HG02623 (cell line): ENCODE measurements around the gene CPT1C.

Source experiments
- ATAC-seq: cut with Tn5 transposase; IDR thresholded peaks from one replicate; pipeline ENCODE4 v1.9.1; 2021; ENCODE audit warnings: moderate library complexity; ENCODE audit not compliant: unreplicated experiment

CPT1C gene

GRCh38 chr19:49680421-49681351, 10.2 kb upstream of the CPT1C start:
- ATAC-seq: no peak

GRCh38 chr19:49681830-49682229, 9.1 kb upstream of the CPT1C start:
- no peak for ATAC-seq

DNA sequence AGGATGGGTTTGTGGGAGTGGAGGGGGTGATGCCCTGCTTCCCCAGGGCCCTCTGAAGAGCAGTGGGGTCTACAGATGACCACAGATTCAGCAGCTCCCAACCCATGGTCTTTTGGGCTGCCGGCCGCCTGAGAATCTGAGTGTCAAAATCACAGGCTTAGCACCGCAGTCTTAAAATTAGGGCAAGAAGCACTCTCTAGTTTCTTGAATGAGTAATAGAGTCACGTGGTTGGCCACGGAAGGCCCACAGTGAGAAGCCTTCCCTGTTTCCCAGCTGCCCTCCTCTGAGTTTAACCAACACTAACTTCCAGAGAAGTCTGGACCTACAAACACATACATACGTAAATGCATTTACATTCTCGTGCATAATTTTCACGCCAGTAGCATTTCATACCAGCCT, 8.6 kb upstream of the CPT1C start:
- ATAC-seq: no peak

DNA sequence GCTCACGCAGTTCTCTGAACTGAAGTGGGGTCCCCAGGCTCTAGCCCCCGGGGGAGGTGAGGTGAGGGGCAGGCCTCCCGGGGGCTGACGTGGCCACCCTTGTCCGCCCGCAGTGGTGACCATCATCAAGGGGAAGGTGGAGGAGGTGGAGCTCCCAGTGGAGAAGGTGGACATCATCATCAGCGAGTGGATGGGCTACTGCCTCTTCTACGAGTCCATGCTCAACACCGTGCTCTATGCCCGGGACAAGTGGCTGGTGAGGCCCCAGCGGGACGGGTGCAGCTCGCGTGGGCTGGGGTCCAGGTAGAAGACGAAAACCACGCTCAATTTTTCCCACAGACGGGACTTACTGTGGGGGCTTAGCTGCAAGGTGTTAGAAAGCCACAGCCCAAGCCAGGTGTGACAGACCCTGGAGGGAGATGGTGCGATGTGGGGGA, 7.1 kb upstream of the CPT1C start:
- ATAC-seq: no peak

DNA sequence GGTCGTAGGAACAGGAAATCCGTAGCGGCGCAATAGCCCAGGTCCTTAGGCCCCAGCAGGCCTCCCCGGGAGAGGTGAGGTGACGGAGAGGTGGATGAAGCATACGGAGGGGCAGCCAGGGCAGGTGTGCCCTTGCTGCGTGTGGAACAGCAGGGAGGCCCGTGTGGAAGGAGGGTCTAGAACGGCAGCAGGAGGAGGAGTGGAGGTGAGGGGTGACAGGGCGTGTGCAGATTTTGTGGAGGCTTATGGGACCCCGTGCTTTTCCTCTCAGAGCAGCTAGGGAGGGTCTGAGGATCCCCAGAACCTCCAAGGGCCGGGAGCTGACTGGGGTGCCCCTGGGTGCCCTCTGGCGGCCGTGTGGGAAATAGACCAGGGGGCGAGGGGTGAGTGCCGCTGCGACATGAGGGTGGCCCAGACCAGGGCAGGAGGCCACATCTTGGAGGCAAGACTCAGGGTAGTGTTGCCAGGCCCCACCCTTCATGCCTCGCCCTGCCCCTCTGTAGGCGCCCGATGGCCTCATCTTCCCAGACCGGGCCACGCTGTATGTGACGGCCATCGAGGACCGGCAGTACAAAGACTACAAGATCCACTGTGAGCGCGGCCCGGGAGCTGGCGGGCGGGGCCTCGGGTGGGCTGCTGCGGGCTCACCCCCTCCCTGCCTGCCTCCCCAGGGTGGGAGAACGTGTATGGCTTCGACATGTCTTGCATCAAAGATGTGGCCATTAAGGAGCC, 6.5 kb upstream of the CPT1C start:
- no peak for ATAC-seq

DNA sequence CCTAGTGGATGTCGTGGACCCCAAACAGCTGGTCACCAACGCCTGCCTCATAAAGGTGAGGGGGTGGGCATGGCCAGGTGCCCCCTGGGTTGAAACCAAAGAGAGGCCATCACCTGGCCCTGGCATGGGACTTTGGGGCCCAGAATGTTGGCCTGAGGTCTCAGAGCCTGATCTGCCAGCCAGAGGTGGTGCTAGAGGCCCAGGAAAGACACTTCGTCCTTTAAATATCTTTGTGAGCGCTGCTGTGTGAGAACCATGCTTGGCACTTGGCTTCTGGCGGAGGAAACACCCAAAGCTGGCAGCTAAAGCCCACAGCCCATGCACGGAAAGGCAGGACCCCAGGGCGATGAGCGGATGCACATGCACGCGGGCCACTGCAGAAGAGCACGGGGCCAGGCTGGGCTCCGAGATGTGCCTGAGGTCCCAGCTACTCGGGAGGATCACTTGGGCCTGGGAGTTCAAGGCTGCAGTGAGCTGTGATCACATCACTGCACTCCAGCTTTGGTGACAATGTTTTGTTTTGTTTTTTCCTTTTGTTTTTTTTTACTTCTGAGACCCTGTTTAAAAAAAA, 5.8 kb upstream of the CPT1C start:
- no peak for ATAC-seq

DNA sequence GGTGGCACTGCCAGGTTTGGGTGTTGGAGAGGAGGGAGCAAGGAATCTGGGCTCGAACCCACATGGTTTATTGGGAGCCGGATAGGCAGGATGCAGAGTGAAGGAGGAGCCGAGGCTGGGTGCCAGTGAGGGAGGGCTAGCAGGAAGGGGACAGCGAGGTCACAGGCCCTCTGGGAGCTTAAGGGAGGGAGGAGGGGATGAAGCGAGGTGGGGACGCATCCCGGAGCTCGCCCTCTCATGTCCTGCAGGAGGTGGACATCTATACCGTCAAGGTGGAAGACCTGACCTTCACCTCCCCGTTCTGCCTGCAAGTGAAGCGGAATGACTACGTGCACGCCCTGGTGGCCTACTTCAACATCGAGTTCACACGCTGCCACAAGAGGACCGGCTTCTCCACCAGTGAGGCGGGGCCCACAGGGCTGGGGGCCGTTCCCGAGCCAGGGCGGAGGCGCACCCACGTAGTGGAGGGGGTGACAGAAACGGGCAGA, 5.0 kb upstream of the CPT1C start:
- no peak for ATAC-seq

DNA sequence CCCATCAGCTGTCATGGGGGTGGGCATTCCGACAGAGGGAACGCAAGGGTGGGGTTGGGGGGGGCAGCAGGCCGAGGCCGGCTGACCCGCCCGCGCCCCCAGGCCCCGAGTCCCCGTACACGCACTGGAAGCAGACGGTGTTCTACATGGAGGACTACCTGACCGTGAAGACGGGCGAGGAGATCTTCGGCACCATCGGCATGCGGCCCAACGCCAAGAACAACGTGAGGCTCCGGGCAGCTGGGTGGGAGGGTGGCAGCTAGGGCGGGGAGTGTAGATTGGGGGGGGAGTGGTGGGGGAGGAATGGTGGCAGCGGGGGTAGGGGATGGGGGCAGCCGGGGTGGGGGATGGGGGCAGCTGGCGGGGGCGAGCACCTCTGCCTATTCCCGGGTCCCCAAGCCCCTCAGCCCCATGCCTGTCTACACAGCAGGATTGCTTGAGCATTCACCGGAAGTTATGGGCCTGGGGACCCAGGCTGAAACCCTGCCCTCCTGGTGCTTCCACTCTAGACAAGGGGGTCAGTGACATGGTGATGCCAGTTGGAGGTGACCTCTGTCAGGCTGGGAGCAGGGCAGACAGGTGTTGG, 4.3 kb upstream of the CPT1C start:
- ATAC-seq: no peak

DNA sequence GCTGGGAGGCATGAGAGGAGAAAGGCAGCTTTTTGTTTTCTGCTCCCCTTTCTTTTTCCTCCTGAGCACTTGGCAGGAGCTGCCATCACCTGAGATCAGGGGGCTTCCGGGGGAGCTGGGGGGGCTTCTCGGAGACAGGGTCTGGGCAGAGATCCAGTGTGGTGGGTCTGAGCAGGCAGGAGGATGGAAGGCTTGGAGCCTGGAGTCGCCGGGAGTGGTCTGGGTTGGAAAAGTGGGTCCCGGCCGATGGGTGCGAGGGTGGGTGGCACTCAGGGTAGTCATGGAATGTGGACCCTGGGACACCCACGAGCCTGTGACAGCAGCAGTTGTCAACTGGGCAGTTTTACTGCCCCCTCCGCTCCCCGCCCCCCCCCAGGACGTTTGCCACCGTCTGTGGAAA, 3.8 kb upstream of the CPT1C start:
- ATAC-seq: no peak

DNA sequence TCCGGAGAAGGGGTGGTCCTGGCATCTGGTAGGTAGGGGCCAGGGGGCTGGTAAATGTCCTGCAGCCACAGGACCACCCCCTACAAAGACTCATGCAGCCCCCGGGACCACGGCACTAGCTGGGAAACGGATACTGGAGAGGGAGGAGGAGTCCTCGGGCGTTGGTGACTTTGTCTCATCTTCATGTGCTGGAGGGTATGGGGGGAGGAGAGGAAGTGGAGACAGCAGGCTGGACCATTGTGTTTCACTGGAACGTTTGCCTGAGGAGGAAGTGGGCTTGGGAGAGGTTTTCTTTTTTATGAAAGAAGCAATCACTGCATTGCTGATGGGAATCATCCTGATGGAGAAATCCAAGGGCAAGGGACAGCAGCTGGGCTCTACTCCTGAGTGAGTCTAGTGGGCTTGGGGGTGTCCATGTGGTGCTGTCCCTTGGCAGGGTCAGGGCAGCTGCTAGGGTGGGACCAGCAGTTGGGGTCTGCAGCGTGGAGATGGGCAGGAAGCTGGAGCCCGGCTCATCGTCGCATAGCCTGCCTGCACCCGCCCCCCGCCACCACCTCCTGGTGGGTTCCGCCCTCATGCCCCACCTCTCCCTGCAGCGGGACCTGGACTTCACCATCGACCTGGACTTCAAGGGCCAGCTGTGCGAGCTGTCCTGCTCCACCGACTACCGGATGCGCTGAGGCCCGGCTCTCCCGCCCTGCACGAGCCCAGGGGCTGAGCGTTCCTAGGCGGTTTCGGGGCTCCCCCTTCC, 3.2 kb upstream of the CPT1C start:
- no peak for ATAC-seq

DNA sequence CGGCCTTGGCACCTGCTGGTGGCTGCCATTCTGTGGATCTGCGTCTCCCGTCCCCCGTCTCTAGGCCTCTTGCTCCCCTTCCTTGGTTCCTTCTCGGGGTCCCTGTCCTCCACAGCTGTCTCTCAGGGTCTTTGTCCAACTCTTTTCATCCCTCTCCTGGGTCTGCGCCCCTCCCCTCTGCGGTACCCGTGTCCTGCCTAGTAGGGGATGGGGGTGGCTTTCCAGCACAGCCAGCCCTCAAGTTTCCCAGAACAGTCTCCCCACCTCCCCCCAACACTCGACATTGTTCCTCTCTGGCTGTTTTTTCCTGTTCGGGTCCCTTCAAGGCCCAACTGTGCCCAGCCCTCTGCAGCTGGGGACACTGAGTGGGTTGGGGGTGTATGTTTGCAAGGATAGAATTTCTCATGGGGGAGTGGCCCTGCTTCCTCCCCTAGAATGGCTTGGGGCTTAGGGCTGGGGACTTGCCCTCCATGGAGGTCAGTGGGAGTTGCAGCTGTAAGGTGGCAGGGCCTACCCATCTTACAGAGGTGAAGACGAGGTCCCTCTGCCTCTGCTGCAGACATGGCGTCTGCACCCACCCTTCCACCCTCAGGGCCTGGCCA, 2.3 kb upstream of the CPT1C start:
- no peak for ATAC-seq

- ATAC-seq: no peak
Measured at GRCh38 chr19:49689133-49690078, 1.5 kb upstream of the CPT1C start, which contains the start of gene ADM5. ADM5 (plus strand) TSS chr19:49689594; CDS start chr19:49689838, 244 bp downstream.

DNA sequence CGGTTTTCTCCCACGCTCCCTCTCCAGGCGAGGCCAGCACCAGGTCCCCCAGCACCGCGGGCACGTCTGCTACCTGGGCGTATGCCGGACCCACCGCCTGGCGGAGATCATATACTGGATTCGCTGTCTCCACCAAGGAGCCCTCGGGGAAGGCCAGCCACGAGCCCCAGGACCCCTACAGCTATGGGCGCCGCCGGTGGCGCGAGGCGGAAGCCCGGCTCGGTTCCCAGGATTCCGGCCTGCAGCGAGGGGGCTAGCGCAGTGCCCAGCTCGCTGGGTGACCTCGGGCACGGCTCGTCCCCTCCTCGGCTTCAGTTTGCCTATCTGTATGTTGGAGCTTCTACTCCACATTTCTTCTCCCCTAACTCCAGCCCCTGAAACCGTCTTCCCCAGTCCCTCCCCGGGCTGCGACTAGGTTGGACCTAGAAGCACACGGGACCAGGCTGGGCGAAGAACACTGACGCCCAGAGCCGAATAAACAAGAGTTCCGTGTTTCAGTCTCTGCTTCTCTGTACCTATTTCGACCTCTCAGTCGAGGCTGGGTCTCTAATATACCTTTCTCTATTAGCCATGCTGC, 749 bp upstream of the CPT1C start:
- ATAC-seq: no peak

GRCh38 chr19:49691243-49692146, 579 bp downstream of the CPT1C start:
- ATAC-seq: no peak

DNA sequence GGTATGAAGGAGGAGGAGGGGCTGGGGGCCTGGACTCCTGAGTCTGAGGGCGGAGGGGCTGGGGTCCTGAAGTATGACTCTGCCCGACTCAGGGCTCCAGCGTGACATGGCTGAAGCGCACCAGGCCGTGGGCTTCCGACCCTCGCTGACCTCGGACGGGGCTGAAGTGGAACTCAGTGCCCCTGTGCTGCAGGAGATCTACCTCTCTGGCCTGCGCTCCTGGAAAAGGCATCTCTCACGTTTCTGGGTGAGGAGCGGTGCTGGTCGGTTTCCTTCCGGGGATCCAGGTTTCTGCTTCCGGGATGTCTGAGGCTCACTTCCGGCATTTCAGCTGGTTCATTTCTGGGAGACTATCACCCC, 1.2 kb downstream of the CPT1C start:
- no peak for ATAC-seq

DNA sequence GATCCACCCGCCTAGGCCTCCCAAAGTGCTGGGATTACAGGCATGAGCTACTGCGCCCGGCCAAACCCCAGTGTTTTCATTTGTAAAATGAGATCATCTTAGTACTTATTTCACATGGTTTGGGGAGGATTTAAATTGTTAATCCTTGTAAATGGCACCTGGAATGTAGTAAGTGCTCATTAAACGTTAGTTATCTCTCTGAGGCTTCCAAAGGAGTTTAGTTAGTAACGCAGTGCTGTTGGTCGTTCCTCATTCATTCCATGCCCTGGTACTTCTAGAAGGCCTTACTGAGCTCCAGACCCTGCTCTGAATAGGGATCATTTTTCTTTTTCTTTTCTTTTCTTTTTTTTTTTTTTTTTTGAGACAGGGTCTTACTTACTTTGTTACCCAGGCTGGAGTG, 5.2 kb downstream of the CPT1C start:
- ATAC-seq: no peak

DNA sequence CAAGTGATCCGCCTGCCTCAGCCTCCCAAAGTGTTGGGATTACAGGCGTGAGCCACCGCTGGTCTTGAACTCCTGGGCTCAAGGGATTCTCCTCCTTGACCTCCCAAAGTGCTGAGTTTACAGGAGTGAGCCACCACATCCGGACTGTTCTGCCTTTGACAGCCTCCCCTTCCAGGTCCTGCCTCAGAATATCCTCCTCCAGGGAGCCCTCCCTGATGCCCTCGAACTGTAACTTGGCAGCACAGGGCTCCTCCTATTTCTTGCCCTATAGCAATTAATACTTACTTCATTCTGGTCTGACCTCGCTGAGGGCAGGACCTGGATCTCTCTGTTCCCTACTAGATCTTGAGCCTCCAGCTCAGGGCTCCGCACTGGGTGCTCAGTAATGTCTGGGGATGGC, 5.9 kb downstream of the CPT1C start:
- no peak for ATAC-seq

- no peak for ATAC-seq
Measured at GRCh38 chr19:49699364-49699763, 8.4 kb downstream of the CPT1C start.
